Stimulated activated CD8-positive, alpha-beta memory T cell treated with anti-CD3 and anti-CD28 coated beads, Interleukin-2, amount 100 ng/mL, for 48 hours (primary cell): Measurements from ENCODE around the gene GSX2.
"Not testable (repeated sequence)": the region's sequence is repeated elsewhere in the genome, so short reads cannot be mapped to it uniquely, and the experiment has no call there.

Experiments
- DNase-seq, 2 donors: peaks; one replicate each; pipeline ENCODE4 v3.0.0-alpha.2; 2020; ENCODE audit warnings: low read depth in 2 of 2

The GSX2 gene

DNA sequence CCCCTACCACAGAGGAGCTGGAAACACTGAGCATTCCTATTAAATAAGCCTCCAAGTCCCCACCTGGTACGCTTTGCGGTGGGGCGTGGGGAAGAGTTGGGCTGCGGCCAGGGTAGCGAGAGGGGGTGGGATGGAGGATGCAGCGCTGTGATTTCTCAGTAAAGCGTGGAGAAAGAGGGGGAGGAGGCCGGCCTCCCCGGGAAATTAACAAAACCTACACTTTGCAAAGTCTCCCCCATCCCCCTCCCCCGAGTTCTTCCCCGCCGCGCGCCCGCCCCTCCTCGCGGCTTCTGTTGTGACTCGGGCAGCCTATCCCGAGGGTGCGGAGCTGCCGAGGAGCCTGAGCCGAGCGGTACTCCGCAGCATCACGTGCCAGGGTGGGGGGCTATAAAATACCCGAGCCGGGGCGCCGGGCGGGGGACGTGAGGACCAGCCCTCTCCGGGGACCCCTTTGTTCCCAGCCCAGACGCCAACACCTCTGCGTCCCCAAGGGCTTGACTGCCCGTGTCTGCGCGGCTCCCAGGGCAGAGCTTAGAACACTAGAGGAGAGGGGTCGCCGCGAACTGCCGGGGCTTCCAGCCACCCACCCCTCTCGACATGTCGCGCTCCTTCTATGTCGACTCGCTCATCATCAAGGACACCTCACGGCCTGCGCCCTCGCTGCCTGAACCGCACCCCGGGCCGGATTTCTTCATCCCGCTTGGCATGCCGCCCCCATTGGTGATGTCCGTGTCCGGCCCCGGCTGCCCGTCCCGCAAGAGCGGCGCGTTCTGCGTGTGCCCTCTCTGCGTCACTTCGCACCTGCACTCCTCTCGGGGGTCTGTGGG lies at the start of gene GSX2:
GSX2 (plus strand) TSS at position 416 of the 827 bp plus-strand sequence; CDS start at position 598, 182 bp downstream.
- DNase-seq: no peak

DNA sequence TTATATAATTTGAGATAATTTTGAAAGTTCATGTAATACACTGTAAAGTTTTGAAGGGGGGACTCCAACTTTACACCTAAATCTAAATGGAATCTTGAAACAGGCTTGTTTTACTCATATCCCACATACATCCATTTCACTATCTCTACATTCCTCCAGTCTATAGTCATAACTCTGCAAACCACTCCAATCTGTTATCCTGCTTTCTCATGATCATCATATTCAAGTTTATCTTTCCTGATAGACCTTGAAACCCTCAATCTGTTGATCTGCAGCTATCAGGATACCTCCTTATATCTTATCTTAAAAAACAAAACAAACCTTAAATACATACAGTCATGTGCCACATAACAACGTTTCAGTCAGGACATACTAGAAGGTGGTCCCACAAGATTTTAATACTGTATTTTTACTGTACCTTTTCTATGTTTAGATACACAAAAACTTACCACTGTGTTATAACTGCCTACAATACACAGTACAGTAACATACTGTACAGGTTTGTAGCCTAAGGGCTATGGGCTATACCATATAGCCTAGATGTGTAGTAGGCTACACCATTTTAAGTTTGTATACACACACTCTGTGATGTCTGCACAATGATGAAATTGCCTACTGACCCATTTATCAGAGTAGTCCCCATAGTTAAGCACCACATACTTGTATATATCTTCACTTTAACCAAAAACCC lies 49.6 kb upstream of the GSX2 start:
- DNase-seq: no peak

DNA sequence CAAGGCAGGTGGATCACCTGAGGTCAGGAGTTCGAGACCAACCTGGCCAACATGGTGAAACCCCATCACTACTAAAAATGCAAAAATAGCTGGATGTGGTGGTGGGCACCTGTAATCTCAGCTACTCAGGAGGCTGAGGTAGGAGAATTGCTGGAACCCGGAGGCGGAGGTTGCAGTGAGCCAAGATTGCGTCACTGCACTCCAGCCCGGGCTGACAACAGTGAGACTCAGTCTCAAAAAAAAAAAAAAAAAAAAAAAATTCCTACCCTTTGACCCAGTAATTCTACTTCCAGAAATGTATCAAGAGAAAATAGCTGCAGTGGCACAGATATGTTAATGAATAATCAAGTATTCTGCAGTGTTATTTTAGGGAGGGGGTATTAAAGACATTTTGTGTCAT lies 46.6 kb upstream of the GSX2 start:
- not testable (repeated sequence) for DNase-seq

DNA sequence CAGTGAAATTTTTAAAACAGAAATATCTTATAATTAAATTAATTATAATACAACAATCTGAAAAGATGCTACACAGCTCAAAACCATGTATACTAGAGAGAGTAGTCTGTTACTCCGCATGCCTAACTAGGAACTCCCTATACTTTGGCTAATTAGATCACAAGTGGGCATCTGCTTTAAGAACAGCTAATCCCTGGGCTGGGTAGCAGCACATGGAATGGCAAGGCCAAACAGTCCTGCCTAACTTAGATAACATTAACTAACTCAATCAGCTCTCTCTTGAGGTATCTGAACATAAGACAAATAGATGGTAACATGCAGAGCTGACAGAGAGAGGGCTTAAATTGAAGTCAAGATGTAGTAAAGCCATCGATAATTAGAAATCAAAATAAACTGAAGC lies 45.5 kb upstream of the GSX2 start:
- DNase-seq: no peak

DNA sequence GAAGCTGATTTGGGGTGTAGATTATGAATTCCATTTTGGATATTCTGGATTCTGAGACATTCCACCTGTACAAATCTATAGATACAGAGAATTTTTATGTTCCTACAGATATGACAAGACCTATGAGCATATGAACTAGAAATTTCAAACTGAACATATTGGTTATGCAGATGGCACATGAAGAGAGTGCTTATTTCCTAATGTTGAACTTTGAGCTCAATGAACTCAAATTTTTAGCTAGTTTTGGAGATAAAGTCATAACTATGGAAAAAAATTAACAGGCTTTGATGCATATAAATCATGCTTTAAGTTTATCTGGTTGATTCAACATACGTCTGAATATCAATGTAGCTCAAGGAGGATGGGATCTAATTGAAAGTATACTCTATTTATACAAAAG lies 44.5 kb upstream of the GSX2 start:
- no peak for DNase-seq

DNA sequence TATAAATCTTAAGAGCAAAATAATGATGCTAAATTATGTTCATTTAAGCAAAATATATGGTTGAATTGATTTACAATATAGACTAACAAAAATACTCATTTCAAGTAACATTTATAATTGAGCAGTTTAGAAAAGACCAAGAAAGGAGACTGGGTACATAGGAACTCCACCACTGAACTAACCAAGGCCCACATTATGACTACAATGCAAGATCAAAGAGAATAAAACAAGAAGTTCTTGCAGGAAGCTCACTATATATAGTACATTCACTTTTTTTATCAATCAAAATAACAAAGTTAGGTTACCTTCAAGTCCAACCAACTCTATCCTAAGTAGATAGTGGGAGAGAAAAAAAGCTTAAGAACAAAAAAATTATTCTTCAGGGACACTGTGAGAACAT lies 43.6 kb upstream of the GSX2 start:
- no peak for DNase-seq

DNA sequence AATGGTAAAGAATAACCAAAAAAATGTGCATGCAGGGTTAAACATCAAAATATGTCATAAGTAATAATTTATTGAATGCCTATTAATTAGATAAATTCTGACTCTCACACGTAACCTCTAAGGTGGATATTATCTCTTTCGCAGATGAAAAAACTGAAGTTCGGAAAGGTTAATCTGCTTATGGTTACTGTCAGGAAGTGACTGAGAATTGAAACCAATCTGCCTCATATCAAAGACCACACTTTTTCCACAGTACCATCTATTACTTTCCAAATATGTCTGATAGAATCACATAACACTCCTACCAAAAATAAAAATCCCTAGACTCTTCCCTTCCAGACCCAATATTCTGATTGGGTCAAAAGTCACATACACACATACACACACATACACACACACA lies 41.8 kb upstream of the GSX2 start:
- DNase-seq: no peak

DNA sequence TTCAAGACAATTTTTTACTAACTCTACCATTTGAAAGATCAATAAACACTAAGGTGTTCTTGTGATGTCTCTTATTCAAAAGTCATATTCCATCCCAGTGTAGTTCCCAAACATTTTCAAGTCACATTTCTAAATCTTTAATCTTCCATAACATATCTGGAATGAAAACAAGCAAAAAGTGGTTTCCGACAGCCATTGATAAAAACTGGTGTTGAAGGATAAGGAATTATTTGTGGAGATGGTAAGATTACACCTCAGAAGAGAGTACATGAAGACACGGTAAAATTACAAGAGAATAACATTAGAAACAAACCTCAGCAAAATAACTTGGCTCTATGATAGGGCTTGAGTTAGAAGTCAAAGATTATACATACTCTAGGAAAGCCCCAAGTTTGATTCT lies 39.8 kb upstream of the GSX2 start:
- DNase-seq: no peak

DNA sequence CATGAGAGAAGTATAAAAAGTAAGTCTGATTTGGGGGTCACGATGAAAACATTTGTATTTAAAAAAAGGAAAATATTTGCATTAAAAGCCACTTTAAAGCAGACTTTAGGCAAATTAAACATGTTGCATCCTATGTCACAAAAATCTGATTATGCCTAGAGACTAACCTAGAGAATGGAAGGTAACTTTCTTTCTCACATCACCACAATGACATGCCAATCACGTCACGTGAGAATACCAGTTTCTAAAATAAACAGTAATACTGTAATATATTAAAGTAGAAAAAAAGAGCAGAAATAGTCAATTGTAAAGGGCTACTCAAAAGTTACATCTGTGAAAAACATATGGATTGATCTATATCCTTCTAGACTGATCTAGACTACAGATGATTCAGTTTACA lies 38.9 kb upstream of the GSX2 start:
- no peak for DNase-seq

DNA sequence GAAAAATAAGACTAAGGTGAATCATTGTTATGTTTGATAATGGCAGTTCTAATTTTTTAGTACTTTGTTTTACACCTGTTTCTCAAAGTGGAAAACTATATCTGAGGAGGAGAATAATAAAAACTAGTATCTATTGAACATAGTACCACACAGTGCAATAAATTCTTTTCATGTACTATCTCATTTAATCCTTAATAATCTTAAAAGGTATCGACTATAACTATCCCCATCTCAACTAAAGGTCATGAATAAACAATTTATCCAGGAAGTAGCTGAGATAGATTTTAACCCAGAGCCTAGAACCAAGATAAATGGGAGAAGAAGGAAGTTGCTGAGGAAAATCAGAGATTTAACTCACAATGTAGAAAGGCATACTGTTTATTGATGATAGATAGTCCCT lies 38.1 kb upstream of the GSX2 start:
- no peak for DNase-seq

DNA sequence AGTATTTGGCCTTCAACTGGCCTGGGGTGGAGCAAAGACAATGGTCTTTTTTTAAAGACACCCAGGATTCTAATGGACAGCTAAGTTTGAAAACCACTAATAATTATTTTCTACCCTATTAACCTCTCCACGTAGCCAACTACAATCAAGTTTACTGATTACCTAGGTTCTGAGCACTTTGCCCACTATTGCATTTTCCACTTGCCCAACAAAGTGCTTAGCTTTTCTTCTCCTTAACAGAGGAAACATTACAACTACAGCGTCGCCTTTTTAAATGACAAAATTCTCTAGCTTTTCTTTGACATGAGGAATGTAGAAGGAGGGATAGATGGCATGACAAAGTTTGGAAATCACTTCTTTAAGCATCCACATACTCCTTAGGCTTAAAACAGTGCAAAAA lies 37.6 kb upstream of the GSX2 start:
- no peak for DNase-seq

DNA sequence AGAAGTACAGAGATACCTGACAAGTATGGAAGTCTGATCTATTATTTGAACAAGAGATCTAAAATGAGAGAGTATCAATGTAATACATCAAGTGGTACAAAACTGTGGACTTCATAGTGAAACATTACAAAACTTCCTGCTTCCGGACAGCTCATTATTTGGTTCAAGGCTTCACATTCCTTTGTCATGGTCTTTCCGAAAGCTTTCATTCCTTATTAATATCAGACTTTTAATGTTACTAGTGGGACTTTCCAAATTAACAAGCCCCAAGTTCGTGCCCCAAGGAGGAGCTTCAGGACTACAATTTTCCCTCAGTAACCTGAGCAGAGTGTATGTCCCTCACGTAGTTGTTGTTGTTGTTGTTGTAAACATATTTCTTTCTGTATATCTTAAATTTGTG lies 36.7 kb upstream of the GSX2 start:
- no peak for DNase-seq

DNA sequence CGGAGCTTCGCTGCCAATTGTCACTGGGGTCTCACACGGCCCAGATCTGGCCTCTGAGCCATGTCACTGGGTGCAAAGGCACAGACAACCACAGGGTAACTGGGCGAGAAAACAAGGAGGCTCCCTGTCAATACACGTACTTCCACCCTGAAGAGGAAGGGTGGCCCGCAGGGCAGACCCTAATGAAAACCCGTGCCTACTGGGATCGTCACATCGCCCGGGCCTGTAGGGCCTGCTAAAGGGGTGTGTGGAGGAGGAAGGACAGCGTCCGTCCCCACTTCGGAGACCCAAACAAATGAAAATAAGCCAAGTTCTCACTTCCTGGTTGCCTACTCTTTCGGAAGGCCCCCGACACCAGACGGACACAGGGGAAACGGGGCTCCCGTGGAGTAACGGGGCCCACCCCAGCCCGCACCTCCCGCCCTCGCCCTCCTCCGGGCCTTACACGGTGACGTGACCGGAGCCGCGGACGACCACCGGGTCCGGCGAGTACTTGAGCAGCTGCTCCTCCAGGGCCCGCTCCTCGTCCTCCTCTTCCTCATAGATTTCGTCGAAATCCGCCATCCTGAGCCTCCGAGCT lies 36.1 kb upstream of the GSX2 start:
- peak in 1 of 2 donors; percentile 5 for DNase-seq

DNA sequence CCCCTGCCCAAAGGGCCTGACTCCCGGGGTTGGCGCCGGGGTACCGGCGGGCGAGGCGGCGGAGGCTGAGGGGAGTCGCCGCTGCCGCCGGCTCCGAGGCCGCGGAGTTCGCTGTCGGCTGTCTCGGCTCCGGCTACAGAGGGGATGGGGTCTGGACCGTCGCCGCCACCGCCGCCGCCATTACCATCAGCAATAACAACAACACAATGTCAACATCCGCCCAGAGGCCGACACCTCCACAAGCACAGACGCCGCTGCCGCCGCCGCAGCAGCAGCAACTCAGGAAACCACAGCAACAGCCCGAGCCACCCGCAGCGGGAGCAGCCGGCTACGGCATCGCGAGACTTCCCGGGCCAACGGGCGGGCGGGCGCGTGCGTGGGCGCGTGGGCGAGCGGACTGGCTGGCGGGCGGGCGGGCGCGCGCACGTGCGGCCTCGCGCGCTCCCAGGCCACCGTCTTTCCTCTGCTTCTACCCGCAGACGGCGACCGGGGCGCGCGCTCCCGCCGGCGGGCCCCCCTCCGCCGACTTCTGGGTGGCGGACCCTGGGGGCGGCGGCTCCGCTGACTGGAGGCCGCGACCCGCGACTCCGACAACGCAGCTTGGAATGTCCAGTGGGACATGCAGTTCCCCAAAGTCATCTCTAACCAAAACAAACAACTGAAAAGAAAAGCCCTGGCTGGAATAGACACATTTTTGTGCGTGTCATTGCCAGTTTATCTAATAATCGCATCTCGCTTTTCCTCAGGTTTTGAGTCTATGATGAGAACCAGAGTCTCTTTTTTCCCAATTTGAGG lies 35.4 kb upstream of the GSX2 start, which contains the start of gene CHIC2:
CHIC2 (minus strand) TSS at position 289 of the 795 bp plus-strand sequence. CDS start 305 bp downstream, outside the sequence.
- peak; percentile 91 to 97 for DNase-seq

DNA sequence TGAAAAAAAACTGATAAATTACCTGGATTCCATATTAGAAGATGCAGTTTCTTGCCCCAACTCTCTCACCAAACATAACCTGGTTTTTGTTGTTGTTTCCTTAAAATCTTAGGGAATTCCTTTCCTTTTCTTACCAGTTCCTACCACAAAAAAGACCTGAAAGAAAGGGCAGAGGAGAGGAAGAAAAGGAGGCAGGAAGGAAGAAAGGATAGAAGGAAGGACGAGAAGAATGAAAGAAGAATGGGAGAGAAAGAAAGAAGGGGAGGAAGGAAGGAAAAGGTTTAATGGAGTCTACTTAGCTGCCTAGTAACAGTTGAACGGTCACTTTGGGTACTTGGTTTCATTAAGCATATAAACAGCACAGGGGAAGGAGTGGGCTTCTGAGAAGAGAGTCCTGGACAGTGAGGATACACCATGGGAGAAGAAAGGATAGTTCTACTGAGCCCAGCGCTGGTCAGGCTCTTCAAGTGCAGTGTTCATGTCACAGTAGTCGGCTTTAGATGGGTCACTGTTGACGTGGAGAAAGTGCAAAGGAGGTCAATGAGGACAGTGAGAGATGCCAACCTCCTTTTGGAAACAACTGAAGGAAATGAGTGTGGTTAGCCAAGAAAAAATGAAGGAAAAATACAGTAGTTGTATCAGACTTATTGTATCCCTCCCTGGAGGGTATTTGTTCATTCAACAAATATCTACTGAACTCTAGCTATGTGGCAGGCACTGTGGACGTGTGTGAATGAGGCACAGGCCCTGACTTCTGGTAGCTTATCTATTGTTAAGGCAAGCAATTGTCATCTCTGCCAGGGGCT lies 34.5 kb upstream of the GSX2 start:
- DNase-seq: no peak

DNA sequence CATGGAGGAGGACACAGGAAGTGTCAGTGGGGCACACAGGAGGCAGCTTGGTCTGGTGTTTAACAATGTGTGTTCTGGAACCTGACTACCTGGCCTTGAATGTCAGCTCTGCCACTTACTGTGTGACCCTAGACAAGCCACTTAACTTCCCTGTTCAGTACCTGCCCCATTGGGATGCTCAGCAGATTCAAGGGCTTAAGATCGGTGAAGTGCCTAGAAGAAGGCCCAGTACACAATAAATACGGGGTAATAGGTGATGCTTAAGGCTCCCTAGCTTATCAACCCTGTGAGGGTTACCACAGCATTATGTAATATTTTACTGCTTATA lies 33.9 kb upstream of the GSX2 start:
- DNase-seq: no peak

DNA sequence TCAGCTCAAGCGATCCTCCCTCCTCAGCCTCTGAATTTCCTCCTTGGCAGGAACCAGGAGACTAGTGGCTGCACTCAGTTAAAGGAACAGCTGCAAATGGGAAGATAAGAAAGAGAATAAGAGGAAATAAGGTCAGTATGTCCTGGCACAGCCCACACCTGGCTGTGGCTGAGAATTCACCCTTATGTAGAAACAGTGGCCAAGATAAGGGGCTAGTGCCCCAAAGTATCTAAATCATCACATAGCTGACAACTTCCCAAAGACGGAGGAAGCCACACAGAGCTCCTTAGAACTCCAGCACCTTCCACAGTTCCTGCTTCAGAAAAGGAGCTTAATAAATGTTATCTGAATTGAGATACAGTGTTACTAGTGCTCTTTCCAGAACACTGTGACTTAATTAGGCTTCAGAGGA lies 33.2 kb upstream of the GSX2 start:
- no peak for DNase-seq

DNA sequence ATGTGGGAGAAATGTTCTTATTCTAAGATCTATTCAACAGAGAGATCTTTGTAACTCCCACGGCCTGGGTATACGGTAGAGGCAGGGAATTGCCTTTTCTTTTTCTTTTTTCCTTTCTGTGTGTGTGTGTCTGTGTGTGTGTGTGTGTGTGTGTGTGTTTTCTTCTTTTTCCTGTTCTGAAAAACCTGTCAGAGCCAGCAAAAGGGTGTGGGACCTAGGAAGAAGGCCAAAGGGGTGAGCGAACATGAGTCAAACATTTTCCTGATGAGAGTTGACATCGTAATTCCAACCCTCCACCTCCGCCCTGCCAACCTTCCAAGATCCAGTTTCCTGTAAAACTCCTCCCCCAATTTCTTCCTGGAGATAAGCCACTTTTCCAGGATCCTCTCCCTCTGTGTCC lies 32.8 kb upstream of the GSX2 start:
- no peak for DNase-seq

DNA sequence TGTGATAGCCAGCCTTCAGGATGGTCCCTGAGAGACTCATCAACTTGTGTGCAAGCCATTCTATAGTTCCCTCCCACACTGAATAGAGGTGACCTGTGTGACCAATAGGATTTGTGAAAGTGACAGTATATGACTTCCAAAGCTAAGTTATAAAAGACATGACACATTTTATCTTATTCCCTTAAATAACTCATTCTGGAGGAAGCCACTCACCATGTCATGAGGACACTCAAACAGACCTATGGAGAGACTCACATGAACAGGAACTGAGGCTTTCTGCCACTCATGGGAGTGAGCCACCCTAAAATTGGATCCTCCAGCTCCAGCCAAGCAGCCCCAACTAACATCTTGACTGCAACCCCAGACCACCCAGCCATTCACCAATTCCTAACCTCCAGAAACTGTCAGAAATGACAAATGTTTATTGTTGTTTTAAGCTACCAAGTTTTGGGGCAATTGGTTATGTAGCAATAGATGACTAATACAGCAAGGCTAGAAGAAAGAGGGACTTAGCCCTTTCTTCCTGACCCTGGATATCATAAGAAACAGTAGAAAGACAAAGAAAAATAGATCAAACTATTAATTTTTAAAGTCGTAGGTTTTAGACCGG lies 26.6 kb upstream of the GSX2 start:
- no peak for DNase-seq

DNA sequence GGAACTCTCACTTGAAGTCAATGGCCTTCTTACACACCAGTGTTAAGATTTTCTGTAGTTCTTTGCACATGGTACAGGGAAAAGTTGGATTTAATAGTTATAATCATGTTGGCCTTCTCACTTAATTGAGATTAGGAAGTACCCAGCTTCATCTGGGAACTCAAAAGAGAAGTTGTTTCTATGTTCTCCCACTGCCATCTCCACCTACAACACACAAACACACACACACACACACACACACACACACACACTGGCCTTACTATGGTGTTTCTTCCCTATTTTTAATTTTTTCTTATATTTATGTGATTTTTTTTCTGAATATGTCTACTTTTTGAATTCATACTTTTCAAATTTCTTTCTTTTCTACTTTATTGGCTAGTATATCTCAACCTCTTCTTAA lies 25.6 kb upstream of the GSX2 start:
- DNase-seq: no peak

DNA sequence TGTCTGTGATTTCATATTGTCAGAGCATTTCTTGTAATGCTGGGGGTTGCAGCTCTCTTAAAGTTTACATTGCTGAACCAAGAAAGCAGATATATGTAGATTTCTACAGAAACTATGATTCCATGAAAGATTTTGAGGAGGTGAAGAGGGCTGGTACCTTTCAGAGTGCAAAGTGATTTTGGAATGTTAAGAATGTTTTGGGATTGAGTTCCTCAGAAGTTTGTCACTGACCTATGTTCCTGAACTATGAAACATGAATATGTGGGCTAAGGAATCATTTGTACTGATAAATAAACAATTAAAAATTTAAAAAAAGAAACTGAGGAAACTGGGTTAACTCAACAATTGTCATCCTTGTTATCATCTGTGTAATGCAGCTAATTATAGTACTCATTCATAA lies 23.3 kb upstream of the GSX2 start:
- DNase-seq: no peak
